CD14-positive monocyte (primary cell): ENCODE results near the gene ZNF598. TPM values are rescaled to one million over a fixed set of nuclear protein-coding genes. Genes with fewer than 3 reads are reported as not detected.

Source experiments
- DNase-seq, 3 donors: peaks; one replicate each; pipeline ENCODE4 v3.0.0-alpha.2; 2011 to 2022
- H2AFZ ChIP-seq: 2 replicates; pipeline ENCODE4 v1.6.0; 2012; ENCODE audit warnings: mild to moderate bottlenecking, low read depth, low read length, inconsistent platforms; ENCODE audit not compliant: insufficient read depth, poor library complexity, severe bottlenecking
- H3K27ac ChIP-seq, 2 donors: 1 replicate in 1 of 2; 2 replicates in 1 of 2; pipeline ENCODE4 v1.5.1; 2012 to 2013; ENCODE audit warnings: low read length in 2 of 2, control low read depth in 1 of 2, inconsistent platforms in 1 of 2, low read depth in 1 of 2, mild to moderate bottlenecking in 1 of 2
- H3K27me3 ChIP-seq, 2 donors: one replicate each; pipeline versions ENCODE4 v1.6.0 to v1.6.1; 2011 to 2013; ENCODE audit warnings: low read length in 2 of 2; ENCODE audit not compliant: control insufficient read depth in 2 of 2, insufficient read depth in 2 of 2
- H3K36me3 ChIP-seq, 2 donors: replicated peaks in 1 of 2; 1 replicate in 1 of 2; 2 replicates in 1 of 2; pipeline versions ENCODE4 v1.5.1 to v1.6.1; 2012 to 2013; ENCODE audit warnings: low read length in 2 of 2, control low read depth in 1 of 2, inconsistent platforms in 1 of 2, mild to moderate bottlenecking in 1 of 2; ENCODE audit not compliant: insufficient read depth in 2 of 2, control insufficient read depth in 1 of 2
- H3K4me1 ChIP-seq, 2 donors: 1 replicate in 1 of 2; 2 replicates in 1 of 2; pipeline versions ENCODE4 v1.5.1 to v1.6.1; 2012 to 2013; ENCODE audit warnings: low read length in 2 of 2, control low read depth in 1 of 2, inconsistent platforms in 1 of 2, mild to moderate bottlenecking in 1 of 2, moderate library complexity in 1 of 2; ENCODE audit not compliant: insufficient read depth in 2 of 2, control insufficient read depth in 1 of 2
- H3K4me2 ChIP-seq: replicated peaks from 2 replicates; pipeline ENCODE3; 2012; ENCODE audit warnings: low read length, moderate library complexity, mild to moderate bottlenecking; ENCODE audit not compliant: poor library complexity, severe bottlenecking; ENCODE audit errors: extremely low read depth
- H3K4me3 ChIP-seq, 3 experiments: fragments of 200-600 bp in 1 of 3; sonication (generic) in 1 of 3; replicated peaks in 1 of 3; 1 replicate in 2 of 3; 2 replicates in 1 of 3; pipeline ENCODE4 v1.5.1; 2011 to 2013; ENCODE audit warnings: low read length in 3 of 3, mild to moderate bottlenecking in 3 of 3, control low read depth in 2 of 3, low read depth in 2 of 3, inconsistent platforms in 1 of 3, moderate library complexity in 1 of 3
- H3K79me2 ChIP-seq: 2 replicates; pipeline ENCODE4 v1.6.0; 2012; ENCODE audit warnings: mild to moderate bottlenecking, control low read depth, inconsistent platforms, low read length, moderate library complexity; ENCODE audit not compliant: insufficient read depth
- H3K9ac ChIP-seq: 2 replicates; pipeline ENCODE4 v1.6.0; 2017; ENCODE audit warnings: low read length, mild to moderate bottlenecking; ENCODE audit not compliant: insufficient read depth, poor library complexity, severe bottlenecking
- H3K9me3 ChIP-seq, 2 donors: replicated peaks in 1 of 2; 1 replicate in 1 of 2; 2 replicates in 1 of 2; pipeline versions ENCODE4 v1.5.1 to v1.6.1; 2012 to 2013; ENCODE audit warnings: low read length in 2 of 2, control low read depth in 1 of 2; ENCODE audit not compliant: control insufficient read depth in 1 of 2, insufficient read depth in 1 of 2
- H4K20me1 ChIP-seq: 2 replicates; pipeline ENCODE4 v1.6.0; 2012; ENCODE audit warnings: mild to moderate bottlenecking, low read length, control low read depth, moderate library complexity; ENCODE audit not compliant: insufficient read depth
- H3K27ac Mint-ChIP-seq, 7 donors: one replicate each; pipeline ENCODE4 v1.8.0; 2020; ENCODE audit warnings: mild to moderate bottlenecking in 7 of 7, mixed read lengths in 7 of 7, moderate library complexity in 6 of 7, inconsistent platforms in 2 of 7
- H3K27me3 Mint-ChIP-seq, 3 donors: one replicate each; pipeline ENCODE4 v1.8.0; 2021 to 2022; ENCODE audit warnings: low read depth in 3 of 3, mild to moderate bottlenecking in 3 of 3, mixed read lengths in 3 of 3, moderate library complexity in 3 of 3, inconsistent platforms in 1 of 3
- H3K36me3 Mint-ChIP-seq, 2 donors: one replicate each; pipeline ENCODE4 v1.8.0; 2020; ENCODE audit warnings: mixed read lengths in 2 of 2, inconsistent platforms in 1 of 2, mild to moderate bottlenecking in 1 of 2
- H3K4me1 Mint-ChIP-seq: one replicate; pipeline ENCODE4 v1.8.0; 2020; ENCODE audit warnings: mild to moderate bottlenecking, mixed read lengths
- H3K4me3 Mint-ChIP-seq, 2 donors: one replicate each; pipeline ENCODE4 v1.8.0; 2020; ENCODE audit warnings: mild to moderate bottlenecking in 2 of 2, mixed read lengths in 2 of 2, moderate library complexity in 1 of 2
- H3K9me3 Mint-ChIP-seq, 7 donors: one replicate each; pipeline ENCODE4 v1.8.0; 2020 to 2022; ENCODE audit warnings: mixed read lengths in 7 of 7, mild to moderate bottlenecking in 6 of 7, moderate library complexity in 6 of 7, inconsistent platforms in 2 of 7
- CTCF ChIP-seq: fragments of 200-600 bp; IDR thresholded peaks from one replicate; pipeline ENCODE4 v1.8.0; 2022; ENCODE audit warnings: antibody characterized with exemption, mild to moderate bottlenecking
- WGBS: methylation state at CpG from one replicate; pipeline ENCODE4 v1.1.5; 2013; ENCODE audit warnings: missing lambda C conversion rate; ENCODE audit not compliant: insufficient coverage; 5-methylcytosine and 5-hydroxymethylcytosine counted together
- intact Hi-C, 2 donors: fragments of 100-400 bp; cut with micrococcal nuclease; formaldehyde crosslinking; loops; one replicate each; pipeline versions ENCODE4 v1.15.0 to v1.15.1; 2023
- polyA plus RNA-seq, 3 donors: library from polyadenylated mRNA; depleted of rRNA in 1 of 3; unstranded in 2 of 3; stranded (reverse) in 1 of 3; fragments of 300-500 nt in 2 of 3; fragments of >200 nt in 1 of 3; fragmentation: Illumina TruSeq in 2 of 3; gene quantifications; 1 replicate in 2 of 3; 2 replicates in 1 of 3; pipeline ENCODE4 v1.2.3, GENCODE V29; 2012 to 2021
- small RNA-seq: library from RNA; depleted of rRNA; stranded (forward); fragments of <200 nt; gene quantifications from one replicate; pipeline ENCODE3, GENCODE V24; 2012; ENCODE audit warnings: low read depth; ENCODE audit not compliant: insufficient read length

Gene ZNF598
- polyA plus RNA-seq, 3 donors: 1.4 to 42.1 (median 1.5) TPM

- no peak overlapping the region for H3K9ac ChIP-seq
- no peaks in the 10 kb centered on the region for H3K27me3 ChIP-seq
- TF ChIP-seq CTCF: no peak
- no peaks in the 10 kb centered on the region for H3K36me3 ChIP-seq
- no peak overlapping the region for H2AFZ ChIP-seq
- DNase-seq: no peak
- 76% methylated on average over 6 of the region's 7 CpGs for WGBS
- H3K27me3 Mint-ChIP-seq: peaks cover 4 to 15% (median 12%) of the 10 kb centered on the region in 3 donors
- H3K27ac Mint-ChIP-seq: no peak overlapping the region
- H3K4me2 ChIP-seq: no peak overlapping the region
- no peaks in the 10 kb centered on the region for H3K4me1 ChIP-seq
- H4K20me1 ChIP-seq: no peaks in the 10 kb centered on the region
- no peaks in the 10 kb centered on the region for H3K9me3 Mint-ChIP-seq
- no peak overlapping the region for H3K4me3 Mint-ChIP-seq
- H3K27ac ChIP-seq: no peak overlapping the region
- no peaks in the 10 kb centered on the region for H3K9me3 ChIP-seq
- H3K79me2 ChIP-seq: no peaks in the 10 kb centered on the region
- H3K4me1 Mint-ChIP-seq: no peaks in the 10 kb centered on the region
- H3K36me3 Mint-ChIP-seq: no peaks in the 10 kb centered on the region
- H3K4me3 ChIP-seq: no peak overlapping the region
- intact Hi-C loops: no loop called here
These were observed 59.6 kb downstream of the ZNF598 start for GRCh38 chr16:1950047-1950446.

GRCh38 chr16:1949507-1949906 is 60.1 kb downstream of the ZNF598 start:
- no peak overlapping the region for H3K27ac ChIP-seq
- H3K36me3 ChIP-seq: no peaks in the 10 kb centered on the region
- Mint-ChIP-seq H3K27me3 (peaks cover 2 to 13% (median 8%) of the 10 kb centered on the region in 3 donors), H3K4me3 (no peak overlapping the region), H3K27ac (no peak overlapping the region), H3K36me3 (no peaks in the 10 kb centered on the region), H3K9me3 (no peaks in the 10 kb centered on the region), H3K4me1 (no peaks in the 10 kb centered on the region)
- no peaks in the 10 kb centered on the region for H3K4me1 ChIP-seq
- no peak overlapping the region for H2AFZ ChIP-seq
- H4K20me1 ChIP-seq: no peaks in the 10 kb centered on the region
- WGBS: 100% methylated on average over 4 of the region's 11 CpGs
- no peaks in the 10 kb centered on the region for H3K9me3 ChIP-seq
- no peak overlapping the region for H3K9ac ChIP-seq
- H3K4me2 ChIP-seq: no peak overlapping the region
- no peaks in the 10 kb centered on the region for H3K79me2 ChIP-seq
- no peaks in the 10 kb centered on the region for H3K27me3 ChIP-seq
- no peak overlapping the region for H3K4me3 ChIP-seq
- intact Hi-C loops: loop anchor here in 1 of 2 donors (10.0 kb wide), 1 partner anchor 205 kb away; the partner anchor contains the start of gene TRAF7
- DNase-seq: no peak
- TF ChIP-seq CTCF: no peak

Small RNA genes within 50 kb of the gene (small RNA-seq; reads per million reads assigned to genes)
- not detected for gene AC005363.2
- gene RN7SL219P: not detected
- not detected for gene SNORA10
- gene SNORA64: not detected

Other genes starting within 250 kb of the ZNF598 start
- 10 to 100 TPM; 57.7 to 80.2 (median 74.7) TPM for gene NME3, start 238.3 kb downstream of the ZNF598 start, polyA plus RNA-seq
- 10 to 100 TPM in 1 of 3 donors, under 1 TPM in 2; 0.26 to 36.6 (median 0.48) TPM for gene EME2, start 237.0 kb downstream of the ZNF598 start, polyA plus RNA-seq
- gene MRPS34, start 236.7 kb downstream of the ZNF598 start, polyA plus RNA-seq: 100 to 1,000 TPM in 2 of 3 donors, 10 to 100 TPM in 1; 34.5 to 137 (median 109) TPM
- gene SPSB3, start 227.2 kb downstream of the ZNF598 start, polyA plus RNA-seq: 100 to 1,000 TPM in 1 of 3 donors, 10 to 100 TPM in 2; 36.8 to 151 (median 40.2) TPM
- gene NUBP2, start 226.9 kb downstream of the ZNF598 start, polyA plus RNA-seq: 10 to 100 TPM; 34.4 to 69.5 (median 57.9) TPM
- under 1 TPM in 1 of 3 donors, not detected in 2; 0.07 TPM for gene IGFALS, start 216.1 kb downstream of the ZNF598 start, polyA plus RNA-seq
- gene HAGH, start 183.0 kb downstream of the ZNF598 start, polyA plus RNA-seq: 10 to 100 TPM; 42.6 to 82.1 (median 47.7) TPM
- gene FAHD1, start 182.6 kb downstream of the ZNF598 start, polyA plus RNA-seq: 10 to 100 TPM in 2 of 3 donors, 1 to 10 TPM in 1; 7.5 to 24.9 (median 17.3) TPM
- not detected for gene MEIOB, start 137.7 kb downstream of the ZNF598 start, polyA plus RNA-seq
- not detected for gene HS3ST6, start 91.4 kb downstream of the ZNF598 start, polyA plus RNA-seq
- 100 to 1,000 TPM; 116 to 427 (median 416) TPM for gene MSRB1, start 66.6 kb downstream of the ZNF598 start, polyA plus RNA-seq
- gene RPL3L, start 55.1 kb downstream of the ZNF598 start, polyA plus RNA-seq: not detected
- 100 to 1,000 TPM; 121 to 215 (median 186) TPM for gene NDUFB10, start 50.3 kb downstream of the ZNF598 start, polyA plus RNA-seq
- gene RPS2, start 45.0 kb downstream of the ZNF598 start, polyA plus RNA-seq: 1,000 to 10,000 TPM; 1,849 to 2,136 (median 1,893) TPM
- not detected for gene RNF151, start 43.0 kb downstream of the ZNF598 start, polyA plus RNA-seq
- 10 to 100 TPM; 33.9 to 37.8 (median 36.0) TPM for gene TBL3, start 37.8 kb downstream of the ZNF598 start, polyA plus RNA-seq
- under 1 TPM in 1 of 3 donors, not detected in 2; 0.09 TPM for gene NOXO1, start 28.4 kb downstream of the ZNF598 start, polyA plus RNA-seq
- 10 to 100 TPM in 2 of 3 donors, 1 to 10 TPM in 1; 8.1 to 22.7 (median 22.4) TPM for gene GFER, start 25.6 kb downstream of the ZNF598 start, polyA plus RNA-seq
- gene SYNGR3, start 19.9 kb downstream of the ZNF598 start, polyA plus RNA-seq: under 1 TPM in 2 of 3 donors, not detected in 1; 0.20 to 0.29 TPM
- gene NPW, start 10.0 kb upstream of the ZNF598 start, polyA plus RNA-seq: not detected
- 1 to 10 TPM in 1 of 3 donors, under 1 TPM in 2; 0.66 to 8.2 (median 0.78) TPM for gene NHERF2, start 17.1 kb upstream of the ZNF598 start, polyA plus RNA-seq
- gene NTHL1, start 38.0 kb upstream of the ZNF598 start, polyA plus RNA-seq: 10 to 100 TPM in 1 of 3 donors, 1 to 10 TPM in 2; 9.2 to 22.4 (median 9.6) TPM
- 10 to 100 TPM; 11.7 to 95.1 (median 20.8) TPM for gene TSC2, start 38.2 kb upstream of the ZNF598 start, polyA plus RNA-seq
- 10 to 100 TPM in 1 of 3 donors, 1 to 10 TPM in 1, under 1 TPM in 1; 0.22 to 53.8 (median 1.6) TPM for gene PKD1, start 126.1 kb upstream of the ZNF598 start, polyA plus RNA-seq
- gene RAB26, start 138.8 kb upstream of the ZNF598 start, polyA plus RNA-seq: not detected
- 10 to 100 TPM in 1 of 3 donors, 1 to 10 TPM in 2; 5.9 to 41.9 (median 6.7) TPM for gene TRAF7, start 146.0 kb upstream of the ZNF598 start, polyA plus RNA-seq
- gene CASKIN1, start 186.8 kb upstream of the ZNF598 start, polyA plus RNA-seq: not detected
- gene MLST8, start 195.6 kb upstream of the ZNF598 start, polyA plus RNA-seq: 10 to 100 TPM; 29.9 to 54.3 (median 30.5) TPM
- gene BRICD5, start 201.0 kb upstream of the ZNF598 start, polyA plus RNA-seq: 1 to 10 TPM in 1 of 3 donors, not detected in 2; 8.8 TPM
- 10 to 100 TPM in 2 of 3 donors, 1 to 10 TPM in 1; 7.2 to 20.2 (median 19.2) TPM for gene PGP, start 205.0 kb upstream of the ZNF598 start, polyA plus RNA-seq
- 10 to 100 TPM in 1 of 3 donors, 1 to 10 TPM in 2; 4.9 to 50.9 (median 5.8) TPM for gene E4F1, start 213.8 kb upstream of the ZNF598 start, polyA plus RNA-seq
- 1 to 10 TPM in 1 of 3 donors, not detected in 2; 1.1 TPM for gene DNASE1L2, start 226.6 kb upstream of the ZNF598 start, polyA plus RNA-seq
- 10 to 100 TPM; 29.9 to 74.5 (median 52.3) TPM for gene ECI1, start 241.8 kb upstream of the ZNF598 start, polyA plus RNA-seq